Osteocyte (in vitro differentiated cells): ENCODE measurements around the gene CTRB1. TPM values are rescaled to one million over a fixed set of nuclear protein-coding genes. Genes with fewer than 3 reads are reported as not detected.

Experiments used
- DNase-seq: peaks from one replicate; pipeline ENCODE4 v3.0.0; 2021; ENCODE audit warnings: mixed read lengths; ENCODE audit not compliant: unreplicated experiment; ENCODE audit errors: extremely low spot score
- H3K27ac Mint-ChIP-seq: one replicate; pipeline ENCODE4 v1.8.0; 2021; ENCODE audit warnings: mild to moderate bottlenecking, mixed read lengths; ENCODE audit not compliant: unreplicated experiment
- H3K27me3 Mint-ChIP-seq: one replicate; pipeline ENCODE4 v1.8.0; 2021; ENCODE audit warnings: mixed read lengths; ENCODE audit not compliant: unreplicated experiment
- H3K36me3 Mint-ChIP-seq: one replicate; pipeline ENCODE4 v1.8.0; 2021; ENCODE audit warnings: mixed read lengths; ENCODE audit not compliant: unreplicated experiment
- H3K4me1 Mint-ChIP-seq: one replicate; pipeline ENCODE4 v1.8.0; 2021; ENCODE audit warnings: mixed read lengths; ENCODE audit not compliant: unreplicated experiment
- H3K4me3 Mint-ChIP-seq: one replicate; pipeline ENCODE4 v1.8.0; 2021; ENCODE audit warnings: mild to moderate bottlenecking, moderate library complexity, mixed read lengths; ENCODE audit not compliant: unreplicated experiment
- H3K9me3 Mint-ChIP-seq: one replicate; pipeline ENCODE4 v1.8.0; 2021; ENCODE audit warnings: mixed read lengths; ENCODE audit not compliant: unreplicated experiment
- CTCF ChIP-seq: fragments of 200-600 bp; sonication (generic); IDR thresholded peaks from 2 replicates; pipeline ENCODE4 v1.5.0; 2021; ENCODE audit warnings: antibody characterized with exemption, mild to moderate bottlenecking, moderate library complexity
- total RNA-seq: library from RNA; stranded (reverse); gene quantifications from 2 replicates; pipeline ENCODE4 v1.2.1, GENCODE V29; 2021

The CTRB1 gene
- total RNA-seq, 1 donor from 2014 or later: not detected

- Mint-ChIP-seq H3K4me1 (peaks cover 24% of the 10 kb centered on the region), H3K27ac (peak overlapping the region; percentile 12), H3K27me3 (no peaks in the 10 kb centered on the region), H3K9me3 (no peaks in the 10 kb centered on the region), H3K4me3 (no peak overlapping the region), H3K36me3 (peaks cover 30% of the 10 kb centered on the region)
- no peak for TF ChIP-seq CTCF
- no peak for DNase-seq
Observed at GRCh38 chr16:75230471-75231110, 11.8 kb downstream of the CTRB1 start.

GRCh38 chr16:75231570-75231969 is 12.8 kb downstream of the CTRB1 start:
- no peak overlapping the region for H3K27ac Mint-ChIP-seq
- H3K27me3 Mint-ChIP-seq: no peaks in the 10 kb centered on the region
- peaks cover 26% of the 10 kb centered on the region for H3K4me1 Mint-ChIP-seq
- no peak overlapping the region for H3K4me3 Mint-ChIP-seq
- no peaks in the 10 kb centered on the region for H3K9me3 Mint-ChIP-seq
- DNase-seq: no peak
- TF ChIP-seq CTCF: no peak
- peaks cover 30% of the 10 kb centered on the region for H3K36me3 Mint-ChIP-seq

- H3K9me3 Mint-ChIP-seq: no peaks in the 10 kb centered on the region
- no peak for TF ChIP-seq CTCF
- no peak overlapping the region for H3K4me3 Mint-ChIP-seq
- H3K36me3 Mint-ChIP-seq: peaks cover 26% of the 10 kb centered on the region
- peaks cover 30% of the 10 kb centered on the region for H3K4me1 Mint-ChIP-seq
- H3K27me3 Mint-ChIP-seq: no peaks in the 10 kb centered on the region
- peak overlapping the region; percentile 47 for H3K27ac Mint-ChIP-seq
- no peak for DNase-seq
Observed at GRCh38 chr16:75233611-75233938, 14.8 kb downstream of the CTRB1 start.

- no peak for TF ChIP-seq CTCF
- no peaks in the 10 kb centered on the region for H3K27me3 Mint-ChIP-seq
- H3K9me3 Mint-ChIP-seq: no peaks in the 10 kb centered on the region
- DNase-seq: no peak
- H3K36me3 Mint-ChIP-seq: peaks cover 25% of the 10 kb centered on the region
- no peak overlapping the region for H3K4me3 Mint-ChIP-seq
- peak overlapping the region; percentile 79 for H3K27ac Mint-ChIP-seq
- peaks cover 42% of the 10 kb centered on the region for H3K4me1 Mint-ChIP-seq
Observed at GRCh38 chr16:75234856-75235696, 16.3 kb downstream of the CTRB1 start.

- DNase-seq: no peak
- peaks cover 44% of the 10 kb centered on the region for H3K4me1 Mint-ChIP-seq
- no peak overlapping the region for H3K4me3 Mint-ChIP-seq
- H3K27ac Mint-ChIP-seq: no peak overlapping the region
- H3K9me3 Mint-ChIP-seq: no peaks in the 10 kb centered on the region
- TF ChIP-seq CTCF: no peak
- H3K36me3 Mint-ChIP-seq: peaks cover 25% of the 10 kb centered on the region
- H3K27me3 Mint-ChIP-seq: no peaks in the 10 kb centered on the region
Observed at GRCh38 chr16:75235721-75236193, 17.0 kb downstream of the CTRB1 start.
